AG10803 (cell line): Measurements from ENCODE around the gene ATP5PO.
"Not testable (repeated sequence)": the region's sequence is repeated elsewhere in the genome, so short reads cannot be mapped to it uniquely, and the experiment has no call there.

ENCODE experiments used
- DNase-seq: peaks from one replicate; pipeline ENCODE4 v3.0.0; 2010; ENCODE audit warnings: low read depth
- H3K4me3 ChIP-seq: 2 replicates; pipeline ENCODE4 v1.5.1; 2011; ENCODE audit warnings: mild to moderate bottlenecking, low read length, control low read depth
- CTCF ChIP-seq: conservative IDR thresholded peaks from 2 replicates; pipeline ENCODE4 v1.5.1; 2011; ENCODE audit warnings: mild to moderate bottlenecking, low read length, control low read depth, inconsistent platforms

The ATP5PO gene

DNA sequence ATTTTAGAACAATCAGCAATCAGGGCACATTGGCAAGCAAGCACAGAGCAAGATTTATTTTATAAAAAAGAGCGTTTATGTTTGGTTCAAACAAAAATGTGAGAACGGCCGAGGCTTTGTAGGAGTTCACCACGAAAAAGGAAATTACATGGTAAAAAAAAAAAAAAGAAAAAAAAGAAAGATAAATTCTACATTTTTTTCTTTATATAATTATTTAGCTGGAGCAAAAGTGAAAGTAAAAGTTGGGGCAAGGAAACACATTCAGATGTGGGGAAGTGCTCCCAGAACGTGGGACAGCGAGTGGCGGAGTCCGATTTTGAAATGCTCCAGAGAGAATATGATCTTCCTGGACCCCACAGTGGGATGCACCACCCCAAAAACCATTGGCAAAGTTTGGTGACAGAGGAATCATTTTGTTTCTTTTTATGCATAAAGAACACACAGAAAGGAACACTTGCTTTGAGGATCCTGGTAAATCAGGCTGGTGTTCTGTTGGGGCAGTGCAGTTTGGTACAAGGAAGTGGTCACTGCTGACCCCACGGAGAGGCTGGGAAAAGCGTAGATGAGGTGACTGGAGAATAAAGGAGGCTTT lies 16.3 kb upstream of the ATP5PO start:
- TF ChIP-seq CTCF = no peak
- DNase-seq = peak; percentile 25
- H3K4me3 ChIP-seq = peak overlapping the region; percentile 60

GRCh38 chr21:33931052-33931798 lies 15.6 kb upstream of the ATP5PO start:
- not testable (repeated sequence) for DNase-seq
- peak overlapping the region; percentile 60 for H3K4me3 ChIP-seq

DNA sequence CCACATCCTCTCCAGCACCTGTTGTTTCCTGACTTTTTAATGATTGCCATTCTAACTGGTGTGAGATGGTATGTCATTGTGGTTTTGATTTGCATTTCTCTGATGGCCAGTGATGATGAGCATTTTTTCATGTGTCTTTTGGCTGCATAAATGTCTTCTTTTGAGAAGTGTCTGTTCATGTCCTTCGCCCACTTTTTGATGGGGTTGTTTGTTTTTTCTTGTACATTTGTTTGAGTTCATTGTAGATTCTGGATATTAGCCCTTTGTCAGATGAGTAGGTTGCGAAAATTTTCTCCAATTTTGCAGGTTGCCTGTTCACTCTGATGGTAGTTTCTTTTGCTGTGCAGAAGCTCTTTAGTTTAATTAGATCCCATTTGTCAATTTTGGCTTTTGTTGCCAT lies 10.6 kb upstream of the ATP5PO start:
- H3K4me3 ChIP-seq, DNase-seq: not testable (repeated sequence)

DNA sequence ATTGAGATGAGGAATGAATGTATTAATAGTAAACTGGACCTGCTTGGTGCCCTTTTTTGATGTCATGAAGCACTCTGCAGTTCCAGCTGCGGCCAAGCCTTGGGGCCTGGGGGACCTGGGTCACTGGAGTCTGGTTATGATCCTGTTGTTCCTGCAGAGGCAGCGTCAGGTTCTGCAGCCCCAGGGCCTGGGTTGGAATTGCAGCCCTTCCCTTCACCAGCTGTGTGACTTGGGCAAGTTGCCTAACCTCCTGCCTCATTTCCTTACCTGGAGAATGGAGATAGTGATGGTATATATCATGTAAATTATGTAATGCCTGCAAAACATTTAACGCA lies 9.1 kb upstream of the ATP5PO start:
- no peak for DNase-seq
- no peak overlapping the region for H3K4me3 ChIP-seq
- no peak for TF ChIP-seq CTCF

DNA sequence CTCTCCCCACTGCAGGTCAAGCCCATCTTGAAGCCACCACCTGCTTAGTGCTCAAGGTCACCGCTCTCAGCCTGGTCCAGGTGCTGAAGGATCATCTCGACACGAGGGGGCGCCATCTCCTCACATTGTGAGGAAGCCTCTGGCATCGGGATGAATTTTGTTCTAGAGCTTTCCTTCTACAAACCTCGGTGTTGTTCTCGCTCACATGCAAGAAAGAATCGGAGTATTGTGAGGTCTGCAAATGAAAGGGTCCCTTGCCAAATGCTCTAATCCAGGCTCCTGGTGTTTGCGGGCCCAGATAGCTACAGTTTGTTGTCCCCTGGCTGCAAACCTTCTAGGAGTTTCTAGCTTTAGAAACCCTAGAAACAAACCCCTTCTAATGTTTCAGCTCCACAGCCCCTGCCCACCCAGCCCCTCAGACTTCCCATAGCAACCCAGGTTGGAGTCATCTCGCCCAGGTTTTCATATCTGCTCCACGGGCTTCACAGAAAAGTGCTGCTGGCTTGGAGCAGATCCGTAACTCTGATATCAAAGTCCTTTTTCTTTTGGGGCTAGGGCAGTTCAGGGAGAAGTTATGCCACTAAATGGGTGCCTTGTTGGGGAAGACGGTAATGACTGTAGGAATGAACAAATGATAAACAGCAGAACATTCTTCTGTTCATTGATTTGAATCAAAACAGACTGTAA lies 8.6 kb upstream of the ATP5PO start:
- peak; percentile 70 for DNase-seq
- H3K4me3 ChIP-seq = no peak overlapping the region

GRCh38 chr21:33917421-33917820 lies 1.8 kb upstream of the ATP5PO start:
- no peak for TF ChIP-seq CTCF
- no peak overlapping the region for H3K4me3 ChIP-seq
- no peak for DNase-seq

More for the DNA sequence above, 8.6 kb upstream of the ATP5PO start:
- peak; percentile 90 for TF ChIP-seq CTCF

- no peak for DNase-seq
- peak overlapping the region; percentile 99 for H3K4me3 ChIP-seq
- TF ChIP-seq CTCF = no peak
Measured at GRCh38 chr21:33916200-33916567, 580 bp upstream of the ATP5PO start.

DNA sequence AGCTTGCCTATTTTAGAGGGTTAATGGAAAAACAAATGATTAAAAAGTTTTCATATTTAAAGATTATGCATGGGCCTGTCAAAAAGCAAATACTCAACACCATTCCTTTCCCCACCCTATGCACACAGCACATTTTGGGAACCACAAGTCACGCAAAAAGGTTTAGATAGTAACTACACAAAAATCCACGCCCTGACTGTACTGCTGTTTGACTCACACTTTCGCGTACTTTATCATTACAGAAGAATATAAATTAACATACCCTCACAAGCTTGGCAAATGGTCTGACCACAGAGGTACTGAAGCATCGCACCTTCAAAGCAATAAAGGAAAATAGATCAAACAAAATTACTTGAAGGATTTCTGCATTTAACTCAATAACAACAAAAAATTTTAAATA lies 1.4 kb downstream of the ATP5PO start:
- no peak overlapping the region; the same call in 1 of the 2 replicates for H3K4me3 ChIP-seq
- no peak for DNase-seq
- TF ChIP-seq CTCF = no peak
